GM23338 (cell line): ENCODE results near the gene MACROD1.
"Not testable (repeated sequence)": the region's sequence is repeated elsewhere in the genome, so short reads cannot be mapped to it uniquely, and the experiment has no call there.

Experiments used
- CREB1 ChIP-seq: fragments of 250-450 bp; sonication (Bioruptor Pico); IDR thresholded peaks from 2 replicates; pipeline ENCODE4 v1.5.0; 2020; ENCODE audit warnings: low read depth, mild to moderate bottlenecking, moderate library complexity
- EZH2 ChIP-seq: fragments of 200-600 bp; sonication (generic); IDR thresholded peaks from one replicate; pipeline ENCODE4 v1.8.0; 2017; ENCODE audit warnings: antibody characterized with exemption, mild to moderate bottlenecking, low read depth; ENCODE audit not compliant: unreplicated experiment
- EZH2phosphoT487 ChIP-seq: fragments of 200-600 bp; sonication (generic); IDR thresholded peaks from one replicate; pipeline ENCODE4 v1.8.1; 2018; ENCODE audit warnings: antibody characterized with exemption; ENCODE audit not compliant: unreplicated experiment
- JUNB ChIP-seq: IDR thresholded peaks from one replicate; pipeline ENCODE4 v1.6.1; 2016; ENCODE audit warnings: antibody characterized with exemption; ENCODE audit not compliant: unreplicated experiment
- NANOG ChIP-seq: IDR thresholded peaks from 2 replicates; pipeline ENCODE4 v1.6.1; 2016; ENCODE audit warnings: antibody characterized with exemption, borderline replicate concordance
- POLR2AphosphoS5 ChIP-seq: IDR thresholded peaks from 2 replicates; pipeline ENCODE4 v1.6.1; 2016; ENCODE audit warnings: antibody characterized with exemption, low read depth
- ZNF114 ChIP-seq: fragments of 250-450 bp; sonication (Bioruptor Pico); IDR thresholded peaks from 2 replicates; pipeline ENCODE4 v1.5.0; 2020; ENCODE audit warnings: mild to moderate bottlenecking, moderate library complexity
- ZNF331 ChIP-seq: fragments of 250-450 bp; sonication (Bioruptor Pico); IDR thresholded peaks from 2 replicates; pipeline ENCODE4 v1.5.0; 2020; ENCODE audit warnings: low read depth, mild to moderate bottlenecking, moderate library complexity
- TF ChIP-seq, protein P1 (sequence below), 2 experiments: fragments of 200-600 bp in 1 of 2; sonication (generic) in 1 of 2; conservative IDR thresholded peaks; 2 replicates each; pipeline versions ENCODE4 v1.5.1 to v1.6.1; 2016 to 2017; ENCODE audit warnings: antibody characterized with exemption in 2 of 2, low read depth in 2 of 2, mild to moderate bottlenecking in 2 of 2, moderate library complexity in 1 of 2
- TF ChIP-seq, protein P2 (sequence below): IDR thresholded peaks from one replicate; pipeline ENCODE4 v1.6.1; 2018; ENCODE audit warnings: antibody characterized with exemption; ENCODE audit not compliant: unreplicated experiment
- TF ChIP-seq, protein P3 (sequence below): IDR thresholded peaks from 2 replicates; pipeline ENCODE4 v1.6.1; 2016; ENCODE audit warnings: antibody characterized with exemption
- TF ChIP-seq, protein P4 (sequence below): fragments of 250-450 bp; sonication (Bioruptor Pico); IDR thresholded peaks from 2 replicates; pipeline ENCODE4 v1.5.0; 2020; ENCODE audit warnings: mild to moderate bottlenecking, moderate library complexity

DNA sequence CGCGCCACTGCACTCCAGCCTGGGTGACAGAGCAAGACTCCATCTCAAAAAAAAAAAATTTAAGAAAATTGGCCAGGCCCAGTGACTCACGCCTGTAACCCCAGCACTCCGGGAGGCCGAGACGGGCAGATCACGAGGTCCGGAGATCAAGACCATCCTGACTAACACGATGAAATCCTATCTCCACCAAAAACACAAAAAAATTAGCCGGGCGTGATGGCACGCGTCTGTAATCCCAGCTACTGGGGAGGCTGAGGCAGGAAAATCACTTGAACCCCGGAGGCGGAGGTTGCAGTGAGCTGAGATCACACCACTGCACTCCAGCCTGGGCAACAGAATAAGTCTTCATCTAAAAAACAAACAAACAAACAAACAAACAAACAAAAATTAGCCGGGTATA, 3.1 kb downstream of the MACROD1 start:
- TF ChIP-seq POLR2AphosphoS5; EZH2; NANOG; JUNB; EZH2phosphoT487; ZNF114 (CRISPR knock-in tag); ZNF331; CREB1 (CRISPR knock-in tag): not testable (repeated sequence)
- TF ChIP-seq, protein P1, sequence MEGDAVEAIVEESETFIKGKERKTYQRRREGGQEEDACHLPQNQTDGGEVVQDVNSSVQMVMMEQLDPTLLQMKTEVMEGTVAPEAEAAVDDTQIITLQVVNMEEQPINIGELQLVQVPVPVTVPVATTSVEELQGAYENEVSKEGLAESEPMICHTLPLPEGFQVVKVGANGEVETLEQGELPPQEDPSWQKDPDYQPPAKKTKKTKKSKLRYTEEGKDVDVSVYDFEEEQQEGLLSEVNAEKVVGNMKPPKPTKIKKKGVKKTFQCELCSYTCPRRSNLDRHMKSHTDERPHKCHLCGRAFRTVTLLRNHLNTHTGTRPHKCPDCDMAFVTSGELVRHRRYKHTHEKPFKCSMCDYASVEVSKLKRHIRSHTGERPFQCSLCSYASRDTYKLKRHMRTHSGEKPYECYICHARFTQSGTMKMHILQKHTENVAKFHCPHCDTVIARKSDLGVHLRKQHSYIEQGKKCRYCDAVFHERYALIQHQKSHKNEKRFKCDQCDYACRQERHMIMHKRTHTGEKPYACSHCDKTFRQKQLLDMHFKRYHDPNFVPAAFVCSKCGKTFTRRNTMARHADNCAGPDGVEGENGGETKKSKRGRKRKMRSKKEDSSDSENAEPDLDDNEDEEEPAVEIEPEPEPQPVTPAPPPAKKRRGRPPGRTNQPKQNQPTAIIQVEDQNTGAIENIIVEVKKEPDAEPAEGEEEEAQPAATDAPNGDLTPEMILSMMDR (conservative IDR thresholded peaks at IDR 0.05; ENCODE audit: low read depth in 2 of 2): not testable (repeated sequence)
- TF ChIP-seq, protein P2, sequence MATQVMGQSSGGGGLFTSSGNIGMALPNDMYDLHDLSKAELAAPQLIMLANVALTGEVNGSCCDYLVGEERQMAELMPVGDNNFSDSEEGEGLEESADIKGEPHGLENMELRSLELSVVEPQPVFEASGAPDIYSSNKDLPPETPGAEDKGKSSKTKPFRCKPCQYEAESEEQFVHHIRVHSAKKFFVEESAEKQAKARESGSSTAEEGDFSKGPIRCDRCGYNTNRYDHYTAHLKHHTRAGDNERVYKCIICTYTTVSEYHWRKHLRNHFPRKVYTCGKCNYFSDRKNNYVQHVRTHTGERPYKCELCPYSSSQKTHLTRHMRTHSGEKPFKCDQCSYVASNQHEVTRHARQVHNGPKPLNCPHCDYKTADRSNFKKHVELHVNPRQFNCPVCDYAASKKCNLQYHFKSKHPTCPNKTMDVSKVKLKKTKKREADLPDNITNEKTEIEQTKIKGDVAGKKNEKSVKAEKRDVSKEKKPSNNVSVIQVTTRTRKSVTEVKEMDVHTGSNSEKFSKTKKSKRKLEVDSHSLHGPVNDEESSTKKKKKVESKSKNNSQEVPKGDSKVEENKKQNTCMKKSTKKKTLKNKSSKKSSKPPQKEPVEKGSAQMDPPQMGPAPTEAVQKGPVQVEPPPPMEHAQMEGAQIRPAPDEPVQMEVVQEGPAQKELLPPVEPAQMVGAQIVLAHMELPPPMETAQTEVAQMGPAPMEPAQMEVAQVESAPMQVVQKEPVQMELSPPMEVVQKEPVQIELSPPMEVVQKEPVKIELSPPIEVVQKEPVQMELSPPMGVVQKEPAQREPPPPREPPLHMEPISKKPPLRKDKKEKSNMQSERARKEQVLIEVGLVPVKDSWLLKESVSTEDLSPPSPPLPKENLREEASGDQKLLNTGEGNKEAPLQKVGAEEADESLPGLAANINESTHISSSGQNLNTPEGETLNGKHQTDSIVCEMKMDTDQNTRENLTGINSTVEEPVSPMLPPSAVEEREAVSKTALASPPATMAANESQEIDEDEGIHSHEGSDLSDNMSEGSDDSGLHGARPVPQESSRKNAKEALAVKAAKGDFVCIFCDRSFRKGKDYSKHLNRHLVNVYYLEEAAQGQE: not testable (repeated sequence)
- TF ChIP-seq, protein P3, sequence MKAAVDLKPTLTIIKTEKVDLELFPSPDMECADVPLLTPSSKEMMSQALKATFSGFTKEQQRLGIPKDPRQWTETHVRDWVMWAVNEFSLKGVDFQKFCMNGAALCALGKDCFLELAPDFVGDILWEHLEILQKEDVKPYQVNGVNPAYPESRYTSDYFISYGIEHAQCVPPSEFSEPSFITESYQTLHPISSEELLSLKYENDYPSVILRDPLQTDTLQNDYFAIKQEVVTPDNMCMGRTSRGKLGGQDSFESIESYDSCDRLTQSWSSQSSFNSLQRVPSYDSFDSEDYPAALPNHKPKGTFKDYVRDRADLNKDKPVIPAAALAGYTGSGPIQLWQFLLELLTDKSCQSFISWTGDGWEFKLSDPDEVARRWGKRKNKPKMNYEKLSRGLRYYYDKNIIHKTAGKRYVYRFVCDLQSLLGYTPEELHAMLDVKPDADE: not testable (repeated sequence)
- TF ChIP-seq, protein P4, sequence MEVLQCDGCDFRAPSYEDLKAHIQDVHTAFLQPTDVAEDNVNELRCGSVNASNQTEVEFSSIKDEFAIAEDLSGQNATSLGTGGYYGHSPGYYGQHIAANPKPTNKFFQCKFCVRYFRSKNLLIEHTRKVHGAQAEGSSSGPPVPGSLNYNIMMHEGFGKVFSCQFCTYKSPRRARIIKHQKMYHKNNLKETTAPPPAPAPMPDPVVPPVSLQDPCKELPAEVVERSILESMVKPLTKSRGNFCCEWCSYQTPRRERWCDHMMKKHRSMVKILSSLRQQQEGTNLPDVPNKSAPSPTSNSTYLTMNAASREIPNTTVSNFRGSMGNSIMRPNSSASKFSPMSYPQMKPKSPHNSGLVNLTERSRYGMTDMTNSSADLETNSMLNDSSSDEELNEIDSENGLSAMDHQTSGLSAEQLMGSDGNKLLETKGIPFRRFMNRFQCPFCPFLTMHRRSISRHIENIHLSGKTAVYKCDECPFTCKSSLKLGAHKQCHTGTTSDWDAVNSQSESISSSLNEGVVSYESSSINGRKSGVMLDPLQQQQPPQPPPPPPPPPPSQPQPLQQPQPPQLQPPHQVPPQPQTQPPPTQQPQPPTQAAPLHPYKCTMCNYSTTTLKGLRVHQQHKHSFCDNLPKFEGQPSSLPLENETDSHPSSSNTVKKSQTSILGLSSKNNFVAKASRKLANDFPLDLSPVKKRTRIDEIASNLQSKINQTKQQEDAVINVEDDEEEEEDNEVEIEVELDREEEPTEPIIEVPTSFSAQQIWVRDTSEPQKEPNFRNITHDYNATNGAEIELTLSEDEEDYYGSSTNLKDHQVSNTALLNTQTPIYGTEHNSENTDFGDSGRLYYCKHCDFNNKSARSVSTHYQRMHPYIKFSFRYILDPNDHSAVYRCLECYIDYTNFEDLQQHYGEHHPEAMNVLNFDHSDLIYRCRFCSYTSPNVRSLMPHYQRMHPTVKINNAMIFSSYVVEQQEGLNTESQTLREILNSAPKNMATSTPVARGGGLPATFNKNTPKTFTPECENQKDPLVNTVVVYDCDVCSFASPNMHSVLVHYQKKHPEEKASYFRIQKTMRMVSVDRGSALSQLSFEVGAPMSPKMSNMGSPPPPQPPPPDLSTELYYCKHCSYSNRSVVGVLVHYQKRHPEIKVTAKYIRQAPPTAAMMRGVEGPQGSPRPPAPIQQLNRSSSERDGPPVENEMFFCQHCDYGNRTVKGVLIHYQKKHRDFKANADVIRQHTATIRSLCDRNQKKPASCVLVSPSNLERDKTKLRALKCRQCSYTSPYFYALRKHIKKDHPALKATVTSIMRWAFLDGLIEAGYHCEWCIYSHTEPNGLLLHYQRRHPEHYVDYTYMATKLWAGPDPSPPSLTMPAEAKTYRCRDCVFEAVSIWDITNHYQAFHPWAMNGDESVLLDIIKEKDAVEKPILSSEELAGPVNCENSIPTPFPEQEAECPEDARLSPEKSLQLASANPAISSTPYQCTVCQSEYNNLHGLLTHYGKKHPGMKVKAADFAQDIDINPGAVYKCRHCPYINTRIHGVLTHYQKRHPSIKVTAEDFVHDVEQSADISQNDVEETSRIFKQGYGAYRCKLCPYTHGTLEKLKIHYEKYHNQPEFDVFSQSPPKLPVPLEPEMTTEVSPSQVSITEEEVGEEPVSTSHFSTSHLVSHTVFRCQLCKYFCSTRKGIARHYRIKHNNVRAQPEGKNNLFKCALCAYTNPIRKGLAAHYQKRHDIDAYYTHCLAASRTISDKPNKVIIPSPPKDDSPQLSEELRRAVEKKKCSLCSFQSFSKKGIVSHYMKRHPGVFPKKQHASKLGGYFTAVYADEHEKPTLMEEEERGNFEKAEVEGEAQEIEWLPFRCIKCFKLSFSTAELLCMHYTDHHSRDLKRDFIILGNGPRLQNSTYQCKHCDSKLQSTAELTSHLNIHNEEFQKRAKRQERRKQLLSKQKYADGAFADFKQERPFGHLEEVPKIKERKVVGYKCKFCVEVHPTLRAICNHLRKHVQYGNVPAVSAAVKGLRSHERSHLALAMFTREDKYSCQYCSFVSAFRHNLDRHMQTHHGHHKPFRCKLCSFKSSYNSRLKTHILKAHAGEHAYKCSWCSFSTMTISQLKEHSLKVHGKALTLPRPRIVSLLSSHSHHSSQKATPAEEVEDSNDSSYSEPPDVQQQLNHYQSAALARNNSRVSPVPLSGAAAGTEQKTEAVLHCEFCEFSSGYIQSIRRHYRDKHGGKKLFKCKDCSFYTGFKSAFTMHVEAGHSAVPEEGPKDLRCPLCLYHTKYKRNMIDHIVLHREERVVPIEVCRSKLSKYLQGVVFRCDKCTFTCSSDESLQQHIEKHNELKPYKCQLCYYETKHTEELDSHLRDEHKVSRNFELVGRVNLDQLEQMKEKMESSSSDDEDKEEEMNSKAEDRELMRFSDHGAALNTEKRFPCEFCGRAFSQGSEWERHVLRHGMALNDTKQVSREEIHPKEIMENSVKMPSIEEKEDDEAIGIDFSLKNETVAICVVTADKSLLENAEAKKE (CRISPR knock-in tag): not testable (repeated sequence)
